IPS DF 6.9 (cell line): ENCODE measurements around the gene C1QTNF8.

Experiments
- DNase-seq: peaks from one replicate; pipeline ENCODE4 v3.0.0-alpha.2; 2013; ENCODE audit warnings: low read depth, low spot score
- H3K27ac ChIP-seq: one replicate; pipeline ENCODE4 v1.5.1; 2013; ENCODE audit warnings: low read length, control low read depth
- H3K27me3 ChIP-seq: 2 replicates; pipeline ENCODE4 v1.6.1; 2013; ENCODE audit warnings: mild to moderate bottlenecking, low read length; ENCODE audit not compliant: control insufficient read depth, insufficient read depth
- H3K36me3 ChIP-seq: 2 replicates; pipeline ENCODE4 v1.6.1; 2013; ENCODE audit warnings: low read length; ENCODE audit not compliant: control insufficient read depth, insufficient read depth
- H3K4me1 ChIP-seq: 2 replicates; pipeline ENCODE4 v1.6.1; 2013; ENCODE audit warnings: low read length; ENCODE audit not compliant: control insufficient read depth, insufficient read depth
- H3K4me3 ChIP-seq: 2 replicates; pipeline ENCODE4 v1.5.1; 2013; ENCODE audit warnings: mild to moderate bottlenecking, low read length
- H3K9me3 ChIP-seq: 2 replicates; pipeline ENCODE4 v1.6.1; 2013; ENCODE audit warnings: low read length, inconsistent platforms; ENCODE audit not compliant: control insufficient read depth, insufficient read depth
- WGBS: extraction: QIAGEN DNeasy Blood & Tissue Kit; methylation state at CpG from one replicate; pipeline ENCODE4 v1.1.7; 2013; ENCODE audit warnings: mixed read lengths, missing lambda C conversion rate; ENCODE audit not compliant: insufficient read length, insufficient coverage; 5-methylcytosine and 5-hydroxymethylcytosine counted together

Gene C1QTNF8

GRCh38 chr16:1084971-1085370 is 11.1 kb downstream of the C1QTNF8 start:
- peaks cover 1% of the 10 kb centered on the region; the same call in 1 of the 2 replicates for H3K9me3 ChIP-seq
- no peaks in the 10 kb centered on the region; the same call in 1 of the 2 replicates for H3K36me3 ChIP-seq
- no peak overlapping the region for H3K27ac ChIP-seq
- no peak for DNase-seq
- WGBS: no CpG with 5 or more reads among the region's 6 CpGs
- no peaks in the 10 kb centered on the region for H3K27me3 ChIP-seq
- no peak overlapping the region for H3K4me3 ChIP-seq
- no peaks in the 10 kb centered on the region for H3K4me1 ChIP-seq

DNA sequence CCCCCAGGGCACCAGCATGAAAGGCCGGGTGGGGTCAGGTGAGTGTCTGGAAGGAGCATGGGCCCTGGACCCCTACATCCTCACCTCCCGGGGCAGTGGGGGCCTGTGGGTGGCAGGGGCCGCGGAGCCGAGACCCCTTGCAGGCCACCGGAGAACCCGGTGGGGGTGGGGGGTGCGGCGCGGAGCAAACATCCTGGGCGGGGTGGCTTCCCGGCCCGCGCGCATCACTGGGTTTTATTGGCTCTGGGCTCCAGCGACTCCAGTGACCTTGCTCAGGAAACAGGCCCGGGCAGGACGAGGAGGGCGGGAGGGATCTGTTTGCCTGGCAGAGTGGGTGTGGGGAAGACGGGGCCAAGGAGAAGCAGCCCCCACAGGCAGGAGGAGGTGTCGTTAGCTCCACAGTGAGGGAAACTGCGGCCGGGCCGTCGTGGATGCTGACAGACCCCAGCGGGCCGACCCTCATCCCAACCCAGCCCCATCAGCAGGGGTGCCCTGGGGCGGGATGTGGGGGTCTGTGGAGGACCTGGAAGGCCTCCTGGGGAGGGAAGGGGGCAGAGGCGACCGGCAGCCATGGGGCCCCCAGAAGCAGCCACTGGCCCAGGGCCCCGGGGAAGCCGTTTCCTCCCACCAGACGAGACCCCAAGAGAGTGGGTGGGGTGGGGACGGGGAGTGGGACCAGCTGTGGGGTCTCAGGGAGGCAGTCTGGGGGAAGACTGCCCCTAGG is 12.9 kb downstream of the C1QTNF8 start:
- DNase-seq: no peak
- H3K4me3 ChIP-seq: no peak overlapping the region
- no peaks in the 10 kb centered on the region for H3K4me1 ChIP-seq
- no peaks in the 10 kb centered on the region; the same call in 1 of the 2 replicates for H3K36me3 ChIP-seq
- WGBS: no CpG with 5 or more reads among the region's 34 CpGs
- no peak overlapping the region for H3K27ac ChIP-seq
- H3K9me3 ChIP-seq: peaks cover 1% of the 10 kb centered on the region; the same call in 1 of the 2 replicates
- no peaks in the 10 kb centered on the region for H3K27me3 ChIP-seq

DNA sequence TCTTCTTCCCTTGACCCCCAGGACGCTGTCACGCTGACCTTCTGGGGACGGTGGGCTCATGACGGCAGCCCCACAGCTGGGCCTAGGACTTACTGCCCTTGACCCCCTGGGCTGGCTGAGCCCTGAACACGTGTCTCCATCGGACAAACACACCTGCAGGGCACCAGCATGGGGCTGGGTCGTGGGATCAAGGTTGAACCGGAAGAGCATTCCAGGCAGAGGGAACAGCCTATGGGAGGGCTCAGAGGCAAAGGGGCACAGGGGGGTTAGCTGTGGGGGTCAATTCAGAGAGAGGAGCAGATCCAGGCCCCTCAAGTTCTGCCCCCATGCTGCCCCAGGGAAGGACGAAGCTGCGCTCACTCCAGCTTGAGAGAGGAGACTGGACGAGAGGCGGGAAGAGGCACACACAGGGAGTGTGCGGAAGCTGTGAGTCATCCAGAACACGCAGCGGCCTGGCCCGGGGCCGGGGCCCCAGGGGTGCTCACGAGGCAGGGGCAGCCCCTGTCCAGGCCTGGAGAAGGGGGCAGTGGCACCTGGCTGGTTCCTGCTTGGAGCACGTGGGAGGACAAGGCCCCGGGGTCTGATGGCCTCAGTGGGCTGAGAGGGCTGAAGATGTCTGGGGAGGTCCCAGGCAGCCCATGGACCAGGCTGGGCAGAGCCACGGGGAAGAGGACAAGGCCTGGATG is 13.6 kb downstream of the C1QTNF8 start:
- H3K27ac ChIP-seq: no peak overlapping the region
- peaks cover 1% of the 10 kb centered on the region; the same call in 1 of the 2 replicates for H3K9me3 ChIP-seq
- H3K4me3 ChIP-seq: no peak overlapping the region
- H3K27me3 ChIP-seq: no peaks in the 10 kb centered on the region
- H3K36me3 ChIP-seq: no peaks in the 10 kb centered on the region; the same call in 1 of the 2 replicates
- DNase-seq: no peak
- H3K4me1 ChIP-seq: no peaks in the 10 kb centered on the region
- no CpG with 5 or more reads among the region's 21 CpGs for WGBS

DNA sequence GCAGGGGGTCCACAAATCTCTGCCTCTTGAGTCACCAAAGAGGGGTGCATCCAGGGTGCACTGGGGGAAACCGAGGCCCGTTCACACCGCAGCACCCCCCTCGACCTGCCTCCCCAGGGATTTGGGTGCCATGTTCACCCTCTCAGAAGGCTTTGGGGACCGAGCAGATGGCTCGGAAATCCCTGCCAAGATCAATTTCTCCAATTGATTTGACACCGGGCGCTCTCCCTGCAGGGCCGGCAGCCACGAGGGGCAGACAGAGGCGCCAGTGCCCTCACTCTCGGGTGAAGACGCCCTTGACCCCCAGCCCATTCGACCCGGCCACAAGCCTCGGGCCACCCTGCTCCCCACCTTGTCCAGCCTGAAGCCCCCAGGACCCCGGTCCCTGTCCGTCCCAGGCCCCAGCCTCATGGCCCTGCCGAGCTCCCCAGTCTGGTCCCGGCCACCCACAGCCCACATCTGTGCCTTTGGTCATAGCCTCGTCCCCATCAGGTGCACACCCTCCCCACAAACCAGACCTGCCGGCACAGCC is 14.2 kb downstream of the C1QTNF8 start:
- WGBS: no CpG with 5 or more reads among the region's 22 CpGs
- Histone ChIP-seq H3K4me3 (no peak overlapping the region), H3K36me3 (no peaks in the 10 kb centered on the region; the same call in 1 of the 2 replicates), H3K4me1 (no peaks in the 10 kb centered on the region), H3K9me3 (peaks cover 1% of the 10 kb centered on the region; the same call in 1 of the 2 replicates), H3K27ac (no peak overlapping the region), H3K27me3 (no peaks in the 10 kb centered on the region)
- no peak for DNase-seq

DNA sequence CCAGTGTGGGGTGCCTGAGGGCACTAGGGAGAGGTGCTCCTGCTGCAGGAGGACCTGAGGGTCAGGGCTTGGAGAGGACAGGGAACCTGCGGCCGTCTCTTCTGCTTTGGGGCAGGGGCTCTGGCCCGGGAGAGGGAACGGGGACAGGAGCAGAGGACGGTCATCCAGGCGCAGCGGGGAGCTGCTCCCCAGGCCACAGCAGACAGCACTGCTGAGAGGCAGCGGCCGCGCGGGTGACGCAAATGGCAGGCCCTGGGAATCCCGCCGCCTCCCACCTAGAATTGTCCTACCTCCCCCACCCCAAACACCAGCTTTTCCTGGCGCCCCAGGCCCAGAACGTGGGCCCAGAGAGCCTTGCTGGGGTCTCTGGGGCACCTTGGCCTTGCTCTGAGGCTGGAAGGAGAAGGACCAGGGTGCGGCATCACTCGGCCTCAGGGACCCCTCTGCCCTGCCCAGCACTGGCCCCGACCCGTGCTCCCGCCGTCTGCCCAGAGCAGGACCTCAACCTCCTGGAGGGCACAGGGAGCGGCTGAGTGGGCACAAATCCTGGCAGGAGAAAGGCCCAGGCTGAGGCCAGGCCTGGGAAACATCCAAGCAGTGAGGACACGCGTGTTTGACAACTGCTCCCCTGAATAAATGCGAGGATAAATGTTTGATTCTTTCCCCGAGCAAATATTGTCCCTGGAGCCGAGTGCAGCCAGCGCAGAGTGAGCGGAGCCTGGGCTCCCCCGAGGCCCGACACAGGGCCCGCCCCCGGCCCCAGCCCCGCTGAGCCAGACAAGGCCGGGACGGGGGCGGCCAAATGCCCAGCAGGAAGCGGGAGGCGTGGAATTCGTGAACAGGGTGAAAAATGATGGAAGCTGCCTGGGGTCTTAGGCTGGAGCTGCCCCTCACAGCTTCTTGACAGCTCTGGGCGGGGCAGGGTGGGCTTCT is 15.0 kb downstream of the C1QTNF8 start:
- Histone ChIP-seq H3K4me1 (no peaks in the 10 kb centered on the region), H3K27ac (no peak overlapping the region), H3K36me3 (no peaks in the 10 kb centered on the region; the same call in 1 of the 2 replicates), H3K27me3 (no peaks in the 10 kb centered on the region), H3K9me3 (no peaks in the 10 kb centered on the region), H3K4me3 (no peak overlapping the region)
- no CpG with 5 or more reads among the region's 42 CpGs for WGBS
- DNase-seq: no peak

- DNase-seq: no peak
- no peaks in the 10 kb centered on the region for H3K27me3 ChIP-seq
- no peak overlapping the region for H3K27ac ChIP-seq
- H3K4me3 ChIP-seq: no peak overlapping the region
- no peaks in the 10 kb centered on the region for H3K9me3 ChIP-seq
- WGBS: no CpG with 5 or more reads among the region's 45 CpGs
- no peaks in the 10 kb centered on the region; the same call in 1 of the 2 replicates for H3K36me3 ChIP-seq
- H3K4me1 ChIP-seq: no peaks in the 10 kb centered on the region
Observed at GRCh38 chr16:1079786-1080525, 16.1 kb downstream of the C1QTNF8 start.

DNA sequence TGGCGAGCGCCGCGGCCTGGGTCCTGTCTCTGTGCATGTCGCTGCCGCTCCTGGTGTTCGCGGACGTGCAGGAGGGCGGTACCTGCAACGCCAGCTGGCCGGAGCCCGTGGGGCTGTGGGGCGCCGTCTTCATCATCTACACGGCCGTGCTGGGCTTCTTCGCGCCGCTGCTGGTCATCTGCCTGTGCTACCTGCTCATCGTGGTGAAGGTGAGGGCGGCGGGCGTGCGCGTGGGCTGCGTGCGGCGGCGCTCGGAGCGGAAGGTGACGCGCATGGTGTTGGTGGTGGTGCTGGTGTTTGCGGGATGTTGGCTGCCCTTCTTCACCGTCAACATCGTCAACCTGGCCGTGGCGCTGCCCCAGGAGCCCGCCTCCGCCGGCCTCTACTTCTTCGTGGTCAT is 16.7 kb downstream of the C1QTNF8 start:
- no peak for DNase-seq
- H3K4me3 ChIP-seq: no peak overlapping the region
- WGBS: no CpG with 5 or more reads among the region's 43 CpGs
- no peak overlapping the region for H3K27ac ChIP-seq
- H3K4me1 ChIP-seq: no peaks in the 10 kb centered on the region
- H3K27me3 ChIP-seq: no peaks in the 10 kb centered on the region
- H3K36me3 ChIP-seq: no peaks in the 10 kb centered on the region; the same call in 1 of the 2 replicates
- H3K9me3 ChIP-seq: no peaks in the 10 kb centered on the region

DNA sequence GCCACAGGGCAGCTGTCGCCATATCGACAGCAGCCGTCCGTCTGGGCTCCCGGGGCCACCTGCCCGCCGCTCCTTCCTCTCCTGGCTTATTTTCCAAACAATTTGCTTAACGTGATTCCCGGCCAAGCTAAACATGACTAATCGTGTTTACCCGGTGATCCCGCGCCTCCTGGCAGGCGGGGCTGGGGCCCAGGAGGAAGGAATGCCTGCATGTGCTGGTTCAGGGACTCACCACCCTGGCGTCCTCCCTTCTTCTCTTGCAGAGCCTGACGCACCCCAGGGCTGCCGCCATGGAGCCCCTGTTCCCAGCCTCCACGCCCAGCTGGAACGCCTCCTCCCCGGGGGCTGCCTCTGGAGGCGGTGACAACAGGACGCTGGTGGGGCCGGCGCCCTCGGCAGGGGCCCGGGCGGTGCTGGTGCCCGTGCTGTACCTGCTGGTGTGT is 17.4 kb downstream of the C1QTNF8 start:
- Histone ChIP-seq H3K4me1 (no peaks in the 10 kb centered on the region), H3K36me3 (no peaks in the 10 kb centered on the region; the same call in 1 of the 2 replicates), H3K4me3 (no peak overlapping the region), H3K27ac (no peak overlapping the region), H3K9me3 (no peaks in the 10 kb centered on the region), H3K27me3 (no peaks in the 10 kb centered on the region)
- no CpG with 5 or more reads among the region's 28 CpGs for WGBS
- no peak for DNase-seq

GRCh38 chr16:1077877-1078578 is 18.0 kb downstream of the C1QTNF8 start:
- H3K27me3 ChIP-seq: no peaks in the 10 kb centered on the region; the same call in 1 of the 2 replicates
- no peaks in the 10 kb centered on the region; the same call in 1 of the 2 replicates for H3K36me3 ChIP-seq
- no peaks in the 10 kb centered on the region for H3K4me1 ChIP-seq
- H3K9me3 ChIP-seq: no peaks in the 10 kb centered on the region
- no peak overlapping the region for H3K27ac ChIP-seq
- DNase-seq: no peak
- no peak overlapping the region for H3K4me3 ChIP-seq
- no CpG with 5 or more reads among the region's 36 CpGs for WGBS
